Measurements from ENCODE around the gene IL1RAPL2.

- no peak for TF ChIP-seq CTCF (IDR thresholded peaks at IDR 0.05)
- no peak for TF ChIP-seq POLR2A (IDR thresholded peaks at IDR 0.05)
Observed at GRCh38 chrX:105480646-105481310, 914.8 kb downstream of the IL1RAPL2 start.

All from right lobe of liver (tissue), 4 donors.